Measurements from ENCODE around the gene SOHLH2. TPM values are rescaled to one million over a fixed set of nuclear protein-coding genes. Genes with fewer than 3 reads are reported as not detected.

The SOHLH2 gene
- total and polyA plus RNA-seq, 4 donors = 0.84 TPM; not detected in 3

DNA sequence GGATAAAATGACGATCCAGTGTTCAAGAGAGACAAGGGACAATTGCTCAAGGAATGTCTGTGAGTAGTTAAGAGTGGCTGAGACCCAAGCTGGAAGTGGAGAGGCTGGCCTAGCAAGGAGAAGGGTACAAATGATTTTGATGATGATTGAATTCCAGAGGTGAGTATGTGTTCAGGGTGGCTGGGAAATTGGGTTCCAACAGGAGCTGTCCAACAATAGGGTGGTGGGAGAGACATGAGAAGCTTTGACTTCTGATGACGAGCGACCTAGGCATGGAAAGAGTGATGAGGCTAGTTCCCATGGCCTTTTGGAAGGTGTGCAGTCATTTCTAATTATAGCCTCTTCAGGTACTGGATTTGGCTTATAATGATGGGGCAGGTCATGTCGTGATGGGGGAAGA, 54.1 kb downstream of the SOHLH2 start:
- Histone ChIP-seq H3K27ac (ENCODE audit: low read depth in 1 of 2, low read length in 2 of 2) (no peak overlapping the region), H3K9ac (ENCODE audit: low read depth in 1 of 2, low read length in 2 of 2) (no peak overlapping the region), H3K9me3 (ENCODE audit: control insufficient read depth in 4 of 4, low read length in 3 of 4) (no peaks in the 10 kb centered on the region), H3K4me1 (ENCODE audit: control insufficient read depth in 4 of 4, insufficient read depth in 4 of 4, low read length in 3 of 4) (no peaks in the 10 kb centered on the region), H3K27me3 (ENCODE audit: control insufficient read depth in 4 of 4, insufficient read depth in 4 of 4, low read length in 3 of 4) (peaks cover 0 to 2% (median 0%) of the 10 kb centered on the region in 4 donors), H3K36me3 (ENCODE audit: control insufficient read depth in 4 of 4, insufficient read depth in 3 of 4, low read depth in 1 of 4, low read length in 3 of 4) (no peaks in the 10 kb centered on the region), H3K4me3 (ENCODE audit: low read depth in 1 of 3, low read length in 3 of 3) (no peak overlapping the region)
- no peak for DNase-seq (ENCODE audit: low spot score)
- no peak for TF ChIP-seq GABPA (IDR thresholded peaks at IDR 0.05 in 1 of 2, conservative IDR thresholded peaks at IDR 0.05 in 1 of 2)
- no peak for TF ChIP-seq JUND (IDR thresholded peaks at IDR 0.05)
- TF ChIP-seq, protein P1, sequence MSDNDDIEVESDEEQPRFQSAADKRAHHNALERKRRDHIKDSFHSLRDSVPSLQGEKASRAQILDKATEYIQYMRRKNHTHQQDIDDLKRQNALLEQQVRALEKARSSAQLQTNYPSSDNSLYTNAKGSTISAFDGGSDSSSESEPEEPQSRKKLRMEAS (IDR thresholded peaks at IDR 0.05) = no peak
- TF ChIP-seq FOXA2 (IDR thresholded peaks at IDR 0.05) = no peak
- no peak for TF ChIP-seq TAF1 (conservative IDR thresholded peaks at IDR 0.05)
- no peak for TF ChIP-seq RXRA (IDR thresholded peaks at IDR 0.05)
- no peak for TF ChIP-seq HNF4G (IDR thresholded peaks at IDR 0.05)
- no peak for TF ChIP-seq RAD21 (IDR thresholded peaks at IDR 0.05)
- TF ChIP-seq FOXA1 (IDR thresholded peaks at IDR 0.05) = no peak
- no peak for TF ChIP-seq CTCF (IDR thresholded peaks at IDR 0.05; ENCODE audit: low read depth, low read length, missing input control)
- TF ChIP-seq REST (IDR thresholded peaks at IDR 0.05) = no peak
- TF ChIP-seq NR2F2 (IDR thresholded peaks at IDR 0.05) = no peak
- TF ChIP-seq EGR1 (IDR thresholded peaks at IDR 0.05; ENCODE audit: low read depth in 2 of 2) = no peak
- no peak for TF ChIP-seq YY1 (IDR thresholded peaks at IDR 0.05)
- no peak for TF ChIP-seq HNF4A (conservative IDR thresholded peaks at IDR 0.05)
- TF ChIP-seq, protein P2, sequence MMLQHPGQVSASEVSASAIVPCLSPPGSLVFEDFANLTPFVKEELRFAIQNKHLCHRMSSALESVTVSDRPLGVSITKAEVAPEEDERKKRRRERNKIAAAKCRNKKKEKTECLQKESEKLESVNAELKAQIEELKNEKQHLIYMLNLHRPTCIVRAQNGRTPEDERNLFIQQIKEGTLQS (IDR thresholded peaks at IDR 0.05) = no peak
- TF ChIP-seq SP1 (IDR thresholded peaks at IDR 0.05) = no peak
- TF ChIP-seq, protein P3, sequence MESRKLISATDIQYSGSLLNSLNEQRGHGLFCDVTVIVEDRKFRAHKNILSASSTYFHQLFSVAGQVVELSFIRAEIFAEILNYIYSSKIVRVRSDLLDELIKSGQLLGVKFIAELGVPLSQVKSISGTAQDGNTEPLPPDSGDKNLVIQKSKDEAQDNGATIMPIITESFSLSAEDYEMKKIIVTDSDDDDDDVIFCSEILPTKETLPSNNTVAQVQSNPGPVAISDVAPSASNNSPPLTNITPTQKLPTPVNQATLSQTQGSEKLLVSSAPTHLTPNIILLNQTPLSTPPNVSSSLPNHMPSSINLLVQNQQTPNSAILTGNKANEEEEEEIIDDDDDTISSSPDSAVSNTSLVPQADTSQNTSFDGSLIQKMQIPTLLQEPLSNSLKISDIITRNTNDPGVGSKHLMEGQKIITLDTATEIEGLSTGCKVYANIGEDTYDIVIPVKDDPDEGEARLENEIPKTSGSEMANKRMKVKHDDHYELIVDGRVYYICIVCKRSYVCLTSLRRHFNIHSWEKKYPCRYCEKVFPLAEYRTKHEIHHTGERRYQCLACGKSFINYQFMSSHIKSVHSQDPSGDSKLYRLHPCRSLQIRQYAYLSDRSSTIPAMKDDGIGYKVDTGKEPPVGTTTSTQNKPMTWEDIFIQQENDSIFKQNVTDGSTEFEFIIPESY (IDR thresholded peaks at IDR 0.05) = no peak
- 65% methylated on average over 4 of the region's 4 CpGs for WGBS

Measured in liver (tissue), 9 donors.